Stimulated activated CD8-positive, alpha-beta memory T cell treated with anti-CD3 and anti-CD28 coated beads, Interleukin-12 subunit alpha, Interleukin-12 subunit beta, amount 100 ng/mL, for 24 hours (primary cell): Measurements from ENCODE around the gene NDFIP2.
"Not testable (repeated sequence)": the region's sequence is repeated elsewhere in the genome, so short reads cannot be mapped to it uniquely, and the experiment has no call there.

ENCODE experiments used
- DNase-seq: peaks from one replicate; pipeline ENCODE4 v3.0.0-alpha.2; 2020; ENCODE audit errors: extremely low read depth

The NDFIP2 gene

DNA sequence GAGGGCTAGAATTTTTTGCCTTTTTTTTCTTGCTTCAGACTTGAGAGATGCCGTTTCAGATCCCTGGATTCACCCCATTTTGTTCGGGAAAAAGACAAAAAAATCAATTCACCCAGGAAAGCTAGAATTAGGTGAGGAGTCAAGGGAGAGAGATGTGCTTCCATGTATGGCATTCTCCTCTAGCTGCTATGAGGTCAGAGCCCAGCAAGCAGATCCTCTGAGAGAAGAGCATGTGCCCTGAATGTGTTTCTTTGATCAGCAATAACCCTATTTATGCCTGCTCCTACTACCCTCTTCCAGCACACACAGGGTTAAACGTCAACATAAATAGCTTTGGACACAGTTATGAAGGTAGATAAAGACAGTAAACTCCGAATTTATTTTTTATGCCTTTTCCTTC, 53.6 kb downstream of the NDFIP2 start:
- no peak for DNase-seq

DNA sequence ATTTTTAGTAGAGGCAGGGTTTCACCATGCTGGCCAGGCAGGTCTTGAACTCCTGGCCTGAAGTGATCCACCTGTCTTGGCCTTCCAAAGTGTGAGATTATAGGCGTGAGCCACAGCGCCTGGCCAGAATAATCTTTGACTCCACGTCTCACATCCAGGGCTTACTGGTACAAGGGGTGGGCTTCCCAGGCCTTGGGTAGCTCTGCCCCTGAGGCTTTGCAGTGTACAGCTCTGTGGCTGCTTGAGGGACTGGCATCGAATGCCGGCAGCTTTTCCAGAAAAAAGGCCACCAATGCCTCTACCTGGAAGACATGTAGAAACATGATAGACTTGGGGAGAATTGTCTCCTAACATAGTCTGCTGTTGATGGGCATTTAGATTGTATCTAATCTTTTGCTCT, 57.8 kb downstream of the NDFIP2 start:
- no peak for DNase-seq

DNA sequence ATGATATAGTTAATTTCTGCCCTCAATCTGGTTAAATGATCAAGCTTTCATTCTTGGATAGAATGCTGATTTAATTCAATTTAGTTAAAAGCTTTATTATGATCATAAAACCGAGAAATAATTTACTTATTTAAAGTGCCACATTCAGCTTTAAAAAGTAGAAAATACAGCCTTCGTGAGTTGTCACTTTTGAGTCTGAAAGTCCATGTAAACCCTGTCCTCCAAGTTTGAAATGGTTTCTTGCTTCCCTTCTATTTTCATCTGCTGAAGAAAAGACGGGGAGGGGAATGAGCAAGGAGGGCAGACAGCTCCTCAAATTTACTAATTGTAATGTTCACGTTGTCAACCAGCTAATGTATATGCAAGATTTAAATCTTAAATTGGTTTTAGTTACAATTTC, 59.5 kb downstream of the NDFIP2 start:
- no peak for DNase-seq

DNA sequence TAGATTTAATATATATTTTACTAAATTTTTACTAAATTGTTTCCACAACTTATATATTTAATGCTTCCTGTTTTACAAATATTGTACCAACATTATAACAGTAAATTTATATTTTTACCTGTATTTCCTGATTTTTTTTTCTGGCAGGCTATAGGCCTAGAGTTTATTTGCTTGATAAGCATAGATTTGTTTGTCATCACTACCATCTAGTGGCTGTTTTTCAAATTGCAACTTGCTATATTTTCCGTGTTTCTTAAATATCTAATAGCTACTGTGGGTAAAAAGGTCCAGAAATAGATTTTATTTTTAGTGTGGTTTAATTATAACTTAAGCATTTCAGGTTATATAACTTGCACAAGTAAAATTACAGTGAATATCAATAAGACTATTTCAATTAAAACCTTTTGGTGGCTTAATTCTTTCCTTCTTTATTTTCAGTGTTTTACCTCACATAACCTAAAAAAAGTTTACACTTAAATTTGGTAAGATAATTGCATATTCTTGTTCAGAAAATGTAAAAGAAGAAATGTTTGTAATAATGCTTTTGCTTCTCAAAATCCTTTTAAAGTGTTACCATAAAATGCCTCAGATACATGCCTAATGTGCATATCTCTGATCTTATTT, 60.6 kb downstream of the NDFIP2 start:
- no peak for DNase-seq

DNA sequence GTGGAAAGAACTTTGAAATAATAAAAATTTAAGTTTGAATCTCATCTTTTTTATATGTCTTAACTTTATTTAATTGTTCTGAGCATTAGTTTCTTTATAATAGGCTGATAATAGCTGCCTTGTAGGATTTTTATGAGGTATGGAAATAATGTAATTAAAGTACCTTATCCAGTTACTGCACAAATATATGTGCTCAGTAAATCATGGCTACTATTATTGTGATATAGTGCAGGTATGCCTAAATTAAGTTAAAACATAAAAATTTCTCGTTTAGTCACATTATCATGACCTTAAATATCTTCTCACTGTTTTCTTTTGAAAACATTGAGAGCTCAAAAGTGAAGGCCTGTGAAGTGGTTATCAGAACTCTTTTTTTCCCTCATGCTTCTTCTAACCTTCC, 62.9 kb downstream of the NDFIP2 start:
- DNase-seq: no peak

DNA sequence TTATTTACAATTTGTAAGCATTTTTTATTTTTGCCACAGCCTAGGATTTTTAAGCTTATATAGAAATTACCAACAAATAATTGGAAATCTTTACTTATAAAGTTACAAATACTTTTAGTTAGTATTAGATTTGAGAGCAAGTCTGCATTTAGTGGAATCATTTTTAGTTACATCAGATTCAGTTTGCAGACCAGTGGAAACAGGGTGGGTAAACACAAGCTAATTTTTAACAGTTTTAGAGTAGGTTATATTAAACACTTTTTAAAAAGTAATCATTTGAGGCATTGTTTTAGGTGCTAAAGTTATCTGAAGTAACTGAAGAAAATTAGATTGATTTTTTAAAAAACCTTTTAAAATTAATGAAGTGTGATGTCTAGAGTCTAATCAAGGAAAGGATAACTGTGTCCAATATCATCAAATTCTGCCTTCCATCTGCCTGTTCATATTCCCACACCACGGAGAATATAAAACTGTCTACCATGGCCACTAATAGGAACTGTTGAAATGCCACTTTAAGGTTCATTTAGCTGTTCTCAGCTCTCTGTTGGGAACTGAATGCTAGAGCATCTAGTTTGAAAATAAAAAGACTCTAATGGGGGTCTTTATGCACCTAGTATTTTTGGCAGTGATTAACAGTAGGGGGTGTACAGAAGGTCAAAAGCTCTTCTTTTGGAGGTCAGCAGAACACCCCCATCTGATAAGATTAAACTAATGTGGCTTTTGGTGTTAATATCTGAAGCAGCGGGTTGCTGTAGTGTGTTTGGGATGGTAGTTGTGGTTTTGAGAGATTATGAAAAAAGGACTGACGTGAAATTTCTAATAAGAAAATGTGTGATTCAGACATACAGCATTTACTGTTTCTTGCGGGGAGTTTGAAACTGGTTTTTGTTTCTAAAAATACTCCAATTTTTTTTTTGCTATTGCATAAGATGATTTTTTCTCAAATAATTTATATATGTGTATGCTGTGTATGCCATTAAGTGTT, 66.5 kb downstream of the NDFIP2 start:
- DNase-seq: no peak

DNA sequence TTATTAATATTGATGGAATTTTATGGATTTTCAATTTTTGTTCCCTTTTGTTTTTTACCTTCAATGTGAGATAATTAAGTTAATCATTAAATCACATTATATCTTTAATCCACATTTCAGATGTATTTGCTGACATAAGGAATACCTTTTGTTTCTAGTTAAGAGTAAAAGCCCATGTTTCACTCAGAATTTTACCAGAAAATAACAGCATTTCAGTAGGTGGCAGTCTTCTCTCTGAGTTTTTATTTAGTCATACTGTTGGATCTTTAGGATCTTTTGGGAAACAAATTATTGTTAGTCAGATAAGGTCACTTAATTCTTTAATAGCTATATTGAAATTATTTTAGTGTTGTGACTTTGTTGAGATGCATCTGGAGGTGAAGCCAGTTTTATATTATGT, 67.9 kb downstream of the NDFIP2 start:
- DNase-seq: no peak

DNA sequence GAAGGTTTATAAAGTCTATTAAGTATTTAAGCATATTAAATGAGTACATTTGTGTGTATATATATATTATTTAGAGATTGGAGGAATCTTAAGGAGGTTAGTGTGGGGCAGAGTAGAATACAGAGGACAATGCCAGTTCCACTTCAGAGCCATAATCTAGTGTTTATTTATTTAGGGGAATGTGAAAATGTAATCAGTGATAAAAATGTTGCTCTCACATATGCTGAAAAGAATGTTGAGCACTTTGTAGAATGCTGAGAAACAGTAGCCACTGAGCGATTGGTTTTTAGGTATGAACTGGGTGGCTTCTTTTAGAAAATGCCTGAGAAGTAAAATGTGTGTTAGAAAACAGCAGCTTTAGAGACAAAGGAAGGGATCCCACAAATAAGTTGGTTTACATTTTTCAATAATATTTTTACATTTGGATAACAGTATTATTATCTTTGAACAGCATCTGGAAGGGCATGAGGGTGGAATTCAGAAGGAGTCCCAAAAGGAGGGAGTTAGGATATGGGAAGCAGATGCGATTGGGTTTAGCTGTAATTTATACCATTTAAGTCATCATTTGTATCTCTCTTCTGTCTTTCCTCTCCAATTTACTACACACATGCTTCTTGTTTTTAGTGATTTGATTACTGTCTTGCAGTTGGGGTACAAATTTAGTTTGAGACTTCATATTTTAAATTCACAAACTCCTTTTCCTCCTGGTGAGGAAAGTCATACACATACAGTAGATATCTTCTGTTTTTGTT, 68.6 kb downstream of the NDFIP2 start:
- no peak for DNase-seq

DNA sequence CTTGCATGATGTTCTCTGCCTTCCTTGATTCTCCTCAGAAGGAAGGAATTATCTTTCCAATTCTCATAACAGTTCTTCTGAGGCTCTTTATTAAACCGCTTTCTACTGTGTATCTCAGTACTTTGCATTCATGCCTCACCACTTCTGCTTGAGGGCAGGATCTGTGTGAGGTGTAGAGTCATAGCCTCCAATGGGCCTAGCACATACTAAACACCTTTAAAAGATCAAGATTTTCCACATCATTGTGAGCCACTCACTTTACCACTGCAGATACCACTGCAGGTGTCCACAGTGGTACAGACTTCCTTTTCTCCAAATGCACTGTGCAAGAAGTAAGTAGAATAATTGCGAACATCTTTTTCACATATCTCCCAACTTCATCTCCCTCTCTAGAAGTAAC, 76.7 kb downstream of the NDFIP2 start:
- DNase-seq: no peak

DNA sequence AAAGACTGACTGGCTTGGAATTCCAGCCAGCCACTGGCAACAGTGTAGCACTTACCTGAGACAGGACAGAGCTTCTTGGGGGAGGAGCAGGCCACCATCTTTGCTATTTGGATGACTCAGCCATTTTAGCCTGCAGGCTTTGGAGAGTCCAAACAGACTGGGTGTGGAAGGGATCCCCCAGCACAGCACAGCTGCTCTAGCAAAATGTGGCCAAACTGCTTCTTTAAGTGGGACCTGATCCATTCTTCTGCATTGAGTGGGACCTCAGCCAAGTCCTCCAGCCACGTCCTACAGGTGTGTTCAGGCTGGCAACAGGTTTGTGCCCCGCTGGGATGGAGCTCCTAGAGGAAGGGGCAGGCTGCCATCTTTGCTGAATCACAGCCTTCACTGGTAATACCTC, 80.0 kb downstream of the NDFIP2 start:
- DNase-seq: no peak

DNA sequence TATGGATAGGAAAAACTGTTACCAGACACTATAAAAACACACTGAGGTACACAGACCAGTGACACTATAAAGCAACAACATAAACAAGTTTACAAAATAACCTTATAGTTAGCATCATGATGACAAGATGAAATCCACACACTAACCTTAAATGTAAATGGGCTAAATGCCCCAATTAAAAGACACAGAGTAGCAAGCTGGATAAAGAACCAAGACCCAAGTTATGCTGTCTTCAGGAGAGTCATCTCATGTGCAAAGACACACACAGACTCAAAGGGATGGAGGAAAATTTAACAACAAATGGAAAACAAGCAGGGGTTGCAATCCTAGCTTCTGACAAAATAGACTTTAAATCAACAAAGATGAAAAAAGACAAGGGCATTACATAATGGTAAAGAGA, 81.6 kb downstream of the NDFIP2 start:
- DNase-seq: no peak

DNA sequence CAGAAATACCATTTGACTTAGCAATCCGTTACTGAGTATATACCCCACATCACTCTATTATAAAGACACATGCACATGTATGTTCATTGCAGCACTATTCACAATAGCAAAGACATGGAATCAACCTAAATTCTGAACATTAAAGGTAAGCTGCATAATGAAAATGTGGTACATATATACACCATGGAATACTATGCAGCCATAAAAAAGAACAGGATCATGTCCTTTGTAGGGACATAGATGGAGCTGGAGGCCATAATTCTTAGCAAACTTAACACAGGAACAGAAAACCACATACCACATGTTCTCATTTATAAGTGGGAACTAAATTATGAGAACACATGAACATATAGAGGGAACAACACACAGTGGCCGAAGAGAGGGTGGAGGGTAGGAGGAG, 85.2 kb downstream of the NDFIP2 start:
- no peak for DNase-seq

DNA sequence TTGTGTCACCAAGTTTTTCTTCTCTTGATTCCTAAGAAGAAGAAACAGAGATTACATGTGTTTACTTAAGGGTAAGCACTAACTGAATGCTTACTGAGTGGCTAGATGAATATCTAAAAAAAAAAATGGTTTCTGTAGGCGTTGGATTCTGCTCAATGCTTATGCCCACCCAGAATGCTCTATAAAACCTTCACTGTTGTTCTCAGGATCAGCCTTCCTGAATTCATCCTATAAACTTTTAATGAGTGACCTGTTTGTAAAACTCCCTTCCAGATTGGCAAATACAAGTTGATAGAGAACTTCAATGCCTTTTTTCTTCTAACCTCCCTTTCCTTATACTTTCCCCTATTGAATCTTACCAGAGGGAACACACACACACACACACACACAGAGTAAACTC, 90.2 kb downstream of the NDFIP2 start:
- DNase-seq: no peak

DNA sequence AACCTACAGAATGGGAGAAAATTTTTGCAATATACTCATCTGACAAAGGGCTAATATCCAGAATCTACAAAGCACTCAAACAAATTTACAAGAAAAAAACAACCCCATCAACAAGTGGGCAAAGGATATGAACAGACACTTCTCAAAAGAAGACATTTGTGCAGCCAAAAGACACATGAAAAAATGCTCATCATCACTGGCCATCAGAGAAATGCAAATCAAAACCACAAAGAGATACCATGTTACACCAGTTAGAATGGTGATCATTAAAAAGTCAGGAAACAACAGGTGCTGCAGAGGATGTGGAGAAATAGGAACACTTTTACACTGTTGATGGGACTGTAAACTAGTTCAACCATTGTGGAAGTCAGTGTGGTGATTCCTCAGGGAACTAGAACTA, 92.9 kb downstream of the NDFIP2 start:
- DNase-seq: not testable (repeated sequence)

DNA sequence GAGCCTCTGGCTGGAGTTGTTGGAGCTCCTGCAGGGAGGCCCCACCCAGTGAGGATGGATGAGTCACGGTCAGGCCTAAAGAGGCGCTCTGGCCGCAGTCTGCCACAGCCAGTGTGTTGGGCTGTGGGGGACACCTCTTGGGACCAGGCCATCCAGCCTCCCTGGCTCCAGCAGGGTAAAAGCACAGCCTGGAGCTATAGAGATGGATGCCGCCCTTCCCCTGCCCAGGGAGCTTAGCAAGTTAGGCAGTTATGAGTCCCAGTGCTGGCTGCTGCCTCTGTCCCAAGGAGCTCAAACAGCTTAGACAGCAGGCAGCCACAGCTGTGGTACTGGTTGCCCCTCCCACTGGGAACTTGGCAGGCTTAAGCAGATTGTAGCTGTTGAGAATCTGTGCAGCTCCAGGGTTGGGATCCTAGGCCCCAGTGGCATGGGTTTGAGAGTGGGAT, 100.9 kb downstream of the NDFIP2 start:
- DNase-seq: no peak

DNA sequence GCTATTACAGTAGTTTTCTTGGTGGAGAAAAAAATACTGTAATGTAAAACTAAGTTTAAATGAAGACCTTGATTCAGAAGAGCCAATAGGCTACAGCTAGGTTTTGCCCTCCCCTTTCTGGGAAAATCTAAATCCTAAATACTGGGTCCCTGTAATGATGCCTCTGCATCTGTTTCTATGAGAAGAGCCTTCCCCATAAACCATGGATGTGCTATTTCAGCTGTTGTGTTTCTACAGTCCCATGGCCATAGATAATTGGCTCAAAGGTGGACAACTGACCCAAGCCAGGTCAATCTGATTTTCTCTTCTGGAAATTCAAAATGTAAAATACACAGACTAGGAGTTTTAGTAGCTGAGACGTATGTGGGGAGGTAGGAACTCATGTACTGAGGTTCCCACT, 101.9 kb downstream of the NDFIP2 start:
- DNase-seq: no peak

DNA sequence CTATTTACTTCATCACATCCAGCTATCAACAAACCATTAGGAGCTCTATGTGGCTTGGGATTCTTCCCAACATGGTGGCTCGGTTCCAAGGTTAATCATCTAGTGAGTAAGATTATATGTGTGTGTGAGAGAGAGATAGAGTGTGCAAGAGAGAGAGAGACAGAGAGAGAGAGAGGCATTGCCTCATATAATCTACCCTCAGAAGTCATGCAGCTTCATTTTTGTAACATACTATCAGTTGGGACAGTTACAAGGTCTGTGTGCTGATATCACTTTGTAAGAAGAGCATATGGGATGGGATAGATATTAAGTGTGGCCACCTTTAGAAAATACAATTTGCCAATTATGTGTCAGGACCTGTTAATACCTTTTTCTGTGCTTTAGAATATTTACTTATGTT, 104.1 kb downstream of the NDFIP2 start:
- DNase-seq: no peak

DNA sequence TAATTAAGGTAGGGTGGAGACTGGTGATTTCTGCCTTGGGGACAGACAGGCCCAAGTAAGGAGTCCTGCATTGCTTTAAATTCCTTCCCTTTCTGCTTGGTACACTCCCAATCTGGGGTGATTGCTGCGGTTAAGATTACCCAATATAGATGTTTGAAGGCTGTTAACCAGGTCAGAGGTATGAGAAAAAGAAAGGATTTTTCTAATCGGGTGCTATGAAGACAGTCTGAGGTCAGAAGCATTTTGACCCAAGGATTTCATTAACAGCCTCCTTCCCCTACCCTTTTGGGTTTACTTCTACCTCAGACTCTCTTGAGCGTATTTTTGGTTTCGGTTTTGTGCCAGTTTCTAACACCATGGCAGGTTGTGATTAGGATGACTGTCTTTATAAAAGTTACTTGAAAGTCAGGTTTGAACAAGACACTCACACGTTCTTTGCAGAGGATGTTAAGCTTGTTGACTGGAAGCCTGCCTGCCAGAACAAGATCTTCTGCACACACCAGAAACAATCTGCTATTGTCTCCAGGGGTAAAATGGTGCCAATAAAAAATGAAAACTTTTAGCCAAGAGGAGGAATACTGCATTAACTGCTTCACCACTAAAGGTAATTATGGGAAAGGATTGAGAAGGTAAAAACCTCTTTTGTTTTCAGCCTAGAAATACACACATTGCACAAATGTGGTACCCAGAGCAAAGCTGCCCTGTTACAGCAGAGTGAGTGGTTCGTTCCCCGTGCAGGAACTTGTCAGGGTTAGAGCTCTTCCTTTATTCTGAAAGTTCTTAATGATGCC, 108.8 kb downstream of the NDFIP2 start:
- DNase-seq: no peak

DNA sequence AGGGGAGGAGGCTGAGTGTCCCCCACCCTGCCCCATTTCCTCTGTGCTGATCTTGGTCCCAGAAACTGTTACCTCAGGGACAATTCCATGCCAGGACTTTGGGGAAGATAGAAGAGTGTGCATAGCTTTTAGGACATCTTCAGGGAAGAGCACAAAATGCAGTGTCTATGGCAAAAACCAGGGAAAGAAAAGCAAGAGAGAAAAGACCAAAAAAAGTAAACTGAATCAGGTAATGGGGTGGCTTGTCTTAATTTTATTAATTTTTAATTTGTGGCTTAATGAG, 109.4 kb downstream of the NDFIP2 start:
- DNase-seq: no peak

DNA sequence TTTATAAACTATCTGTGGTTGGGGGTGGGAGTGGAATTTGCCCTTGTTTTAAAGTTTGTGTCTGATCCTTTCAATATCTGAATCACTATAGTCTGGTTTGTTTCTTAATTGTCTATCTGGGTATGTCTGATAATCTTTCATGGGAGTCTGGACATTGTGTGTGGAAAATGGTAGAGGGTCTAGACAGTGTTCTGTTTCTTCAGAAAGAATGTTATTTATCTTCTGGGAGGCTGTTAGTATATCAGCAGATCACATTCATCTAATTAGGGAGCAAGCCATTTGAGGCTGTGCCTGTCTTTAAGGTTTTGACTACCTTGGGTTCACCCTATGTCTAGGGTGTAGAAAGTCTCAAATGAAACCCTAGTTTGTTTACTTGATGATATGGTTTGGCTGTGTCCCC, 110.5 kb downstream of the NDFIP2 start:
- DNase-seq: no peak

DNA sequence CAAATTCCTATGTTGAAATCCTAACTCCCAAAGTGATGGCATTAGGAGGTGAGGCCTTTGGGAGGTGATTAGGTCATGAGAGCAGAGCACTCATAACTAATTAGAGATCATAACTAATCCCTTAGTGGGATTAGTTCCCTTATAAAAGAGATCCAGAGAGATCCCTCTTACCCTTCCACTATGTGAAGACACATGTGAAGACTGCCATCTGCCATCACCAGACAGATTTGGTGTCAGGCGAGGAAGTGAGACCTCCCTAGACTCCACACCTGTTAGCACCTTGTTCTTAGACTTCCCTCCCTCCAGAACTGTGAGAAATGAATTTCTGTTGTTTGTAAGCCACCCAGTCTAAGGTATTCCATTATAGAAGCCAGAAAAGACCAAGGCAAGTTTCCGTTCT, 112.2 kb downstream of the NDFIP2 start:
- no peak for DNase-seq
